ENCODE results near the gene ARID3A. TPM values are rescaled to one million over a fixed set of nuclear protein-coding genes. Genes with fewer than 3 reads are reported as not detected.

Gene ARID3A
- total RNA-seq, 1 experiment from 2014 or later = 10.2 TPM

GRCh38 chr19:947090-947706 is 21.4 kb downstream of the ARID3A start:
- Mint-ChIP-seq H3K27me3 (ENCODE audit: insufficient read depth, unreplicated experiment) (no peaks in the 10 kb centered on the region), H3K4me1 (ENCODE audit: insufficient read depth, unreplicated experiment) (peaks cover 8% of the 10 kb centered on the region), H3K9me3 (ENCODE audit: unreplicated experiment) (no peaks in the 10 kb centered on the region), H3K27ac (ENCODE audit: low read depth, unreplicated experiment) (no peak overlapping the region), H3K36me3 (ENCODE audit: insufficient read depth, unreplicated experiment) (peaks cover 5% of the 10 kb centered on the region), H3K4me3 (ENCODE audit: unreplicated experiment) (no peak overlapping the region)
- intact Hi-C loops (cut with micrococcal nuclease) = no loop called here
- ChIA-PET CTCF (no interaction called here), POLR2A (no interaction called here)
- TF ChIP-seq CTCF (IDR thresholded peaks at IDR 0.05; ENCODE audit: unreplicated experiment) = no peak
- BruUV-seq (replicated peaks) = no TSS peak
- DNase-seq (ENCODE audit: unreplicated experiment) = no peak

- no peak for DNase-seq (ENCODE audit: unreplicated experiment)
- no peaks in the 10 kb centered on the region for H3K9me3 Mint-ChIP-seq (ENCODE audit: unreplicated experiment)
- POLR2A ChIA-PET = no interaction called here
- no TSS peak for BruUV-seq (replicated peaks)
- CTCF ChIA-PET = no interaction called here
- peaks cover 8% of the 10 kb centered on the region for H3K4me1 Mint-ChIP-seq (ENCODE audit: insufficient read depth, unreplicated experiment)
- H3K27ac Mint-ChIP-seq (ENCODE audit: low read depth, unreplicated experiment) = no peak overlapping the region
- intact Hi-C loops (cut with micrococcal nuclease) = no loop called here
- no peak overlapping the region for H3K4me3 Mint-ChIP-seq (ENCODE audit: unreplicated experiment)
- H3K27me3 Mint-ChIP-seq (ENCODE audit: insufficient read depth, unreplicated experiment) = no peaks in the 10 kb centered on the region
- peaks cover 5% of the 10 kb centered on the region for H3K36me3 Mint-ChIP-seq (ENCODE audit: insufficient read depth, unreplicated experiment)
- TF ChIP-seq CTCF (IDR thresholded peaks at IDR 0.05; ENCODE audit: unreplicated experiment) = no peak
Observed at GRCh38 chr19:947707-948539, 22.1 kb downstream of the ARID3A start.

- Mint-ChIP-seq H3K27me3 (ENCODE audit: insufficient read depth, unreplicated experiment) (no peaks in the 10 kb centered on the region), H3K4me1 (ENCODE audit: insufficient read depth, unreplicated experiment) (peaks cover 8% of the 10 kb centered on the region), H3K9me3 (ENCODE audit: unreplicated experiment) (no peaks in the 10 kb centered on the region), H3K27ac (ENCODE audit: low read depth, unreplicated experiment) (no peak overlapping the region), H3K4me3 (ENCODE audit: unreplicated experiment) (no peak overlapping the region), H3K36me3 (ENCODE audit: insufficient read depth, unreplicated experiment) (peaks cover 5% of the 10 kb centered on the region)
- DNase-seq (ENCODE audit: unreplicated experiment) = no peak
- POLR2A ChIA-PET = no interaction called here
- CTCF ChIA-PET = interaction anchor here (0.6 kb wide), 1 partner anchor 178 kb away, joined by 4 read pairs; no protein-coding TSS in a partner anchor
- TF ChIP-seq CTCF (IDR thresholded peaks at IDR 0.05; ENCODE audit: unreplicated experiment) = no peak
- no TSS peak for BruUV-seq (replicated peaks)
- intact Hi-C loops (cut with micrococcal nuclease) = no loop called here
Observed at GRCh38 chr19:948842-949496, 23.1 kb downstream of the ARID3A start.

- ChIA-PET CTCF (no interaction called here), POLR2A (no interaction called here)
- no peak for DNase-seq (ENCODE audit: unreplicated experiment)
- intact Hi-C loops (cut with micrococcal nuclease) = no loop called here
- Mint-ChIP-seq H3K27me3 (ENCODE audit: insufficient read depth, unreplicated experiment) (no peaks in the 10 kb centered on the region), H3K9me3 (ENCODE audit: unreplicated experiment) (no peaks in the 10 kb centered on the region), H3K4me1 (ENCODE audit: insufficient read depth, unreplicated experiment) (no peaks in the 10 kb centered on the region), H3K4me3 (ENCODE audit: unreplicated experiment) (no peak overlapping the region), H3K27ac (ENCODE audit: low read depth, unreplicated experiment) (no peak overlapping the region), H3K36me3 (ENCODE audit: insufficient read depth, unreplicated experiment) (peaks cover 5% of the 10 kb centered on the region)
- no peak for TF ChIP-seq CTCF (IDR thresholded peaks at IDR 0.05; ENCODE audit: unreplicated experiment)
- BruUV-seq (replicated peaks) = no TSS peak
Observed at GRCh38 chr19:950352-951066, 24.7 kb downstream of the ARID3A start.
